ENCODE results near the gene SETDB2. TPM values are rescaled to one million over a fixed set of nuclear protein-coding genes. Genes with fewer than 3 reads are reported as not detected.

SETDB2 gene
- total RNA-seq, 1 donor: 13.8 TPM

- H3K4me1 ChIP-seq (ENCODE audit: insufficient read depth, low read length): no peaks in the 10 kb centered on the region
- H3K27me3 ChIP-seq (ENCODE audit: insufficient read depth, low read length): no peaks in the 10 kb centered on the region
- no peaks in the 10 kb centered on the region for H3K79me2 ChIP-seq (ENCODE audit: insufficient read depth, low read length)
- H3K27ac ChIP-seq (ENCODE audit: low read depth, low read length): no peak overlapping the region
- peaks cover 8% of the 10 kb centered on the region for H3K36me3 ChIP-seq (ENCODE audit: insufficient read depth, low read length)
- no peaks in the 10 kb centered on the region for H3K9me3 ChIP-seq (ENCODE audit: low read depth, low read length)
- no peak overlapping the region for H2AFZ ChIP-seq (ENCODE audit: low read length)
- H3K4me3 ChIP-seq (ENCODE audit: insufficient read depth, low read length): no peak overlapping the region
- DNase-seq (ENCODE audit: insufficient read length, low spot score, missing footprints): no peak
- TF ChIP-seq CTCF (IDR thresholded peaks at IDR 0.05; ENCODE audit: extremely low read depth, low read depth, low read length): no peak
- no peaks in the 10 kb centered on the region for H4K20me1 ChIP-seq (ENCODE audit: insufficient read depth, low read length)
- no peak overlapping the region for H3K4me2 ChIP-seq (ENCODE audit: insufficient read depth, low read length)
Observed at GRCh38 chr13:49527123-49527522, 83.0 kb downstream of the SETDB2 start.

DNA sequence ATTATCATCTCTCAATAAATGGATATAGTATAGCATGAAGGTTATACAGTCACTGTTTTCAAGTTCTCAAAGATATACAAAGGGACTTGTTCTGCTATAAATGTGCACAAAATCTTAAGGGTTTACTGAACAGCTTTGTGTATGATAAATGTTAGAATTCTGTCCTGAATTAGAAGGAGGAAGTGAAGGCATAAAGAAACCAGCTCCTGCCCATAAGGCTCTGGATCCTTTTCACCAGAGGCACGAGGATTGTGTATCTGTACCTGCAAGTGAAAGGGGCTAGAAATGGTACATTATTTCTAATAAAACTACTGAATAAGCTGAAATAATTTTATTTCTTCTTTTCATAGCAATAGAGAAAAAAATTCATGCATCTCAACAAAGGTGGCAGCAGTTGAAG lies 84.1 kb downstream of the SETDB2 start:
- DNase-seq (ENCODE audit: insufficient read length, low spot score, missing footprints): no peak
- no peaks in the 10 kb centered on the region for H3K79me2 ChIP-seq (ENCODE audit: insufficient read depth, low read length)
- H3K4me1 ChIP-seq (ENCODE audit: insufficient read depth, low read length): no peaks in the 10 kb centered on the region
- no peak overlapping the region for H3K4me2 ChIP-seq (ENCODE audit: insufficient read depth, low read length)
- H3K4me3 ChIP-seq (ENCODE audit: insufficient read depth, low read length): no peak overlapping the region
- no peak for TF ChIP-seq CTCF (IDR thresholded peaks at IDR 0.05; ENCODE audit: extremely low read depth, low read depth, low read length)
- peaks cover 8% of the 10 kb centered on the region for H3K36me3 ChIP-seq (ENCODE audit: insufficient read depth, low read length)
- H3K9me3 ChIP-seq (ENCODE audit: low read depth, low read length): no peaks in the 10 kb centered on the region
- H3K27me3 ChIP-seq (ENCODE audit: insufficient read depth, low read length): no peaks in the 10 kb centered on the region
- no peak overlapping the region for H3K27ac ChIP-seq (ENCODE audit: low read depth, low read length)
- H4K20me1 ChIP-seq (ENCODE audit: insufficient read depth, low read length): no peaks in the 10 kb centered on the region
- H2AFZ ChIP-seq (ENCODE audit: low read length): no peak overlapping the region

DNA sequence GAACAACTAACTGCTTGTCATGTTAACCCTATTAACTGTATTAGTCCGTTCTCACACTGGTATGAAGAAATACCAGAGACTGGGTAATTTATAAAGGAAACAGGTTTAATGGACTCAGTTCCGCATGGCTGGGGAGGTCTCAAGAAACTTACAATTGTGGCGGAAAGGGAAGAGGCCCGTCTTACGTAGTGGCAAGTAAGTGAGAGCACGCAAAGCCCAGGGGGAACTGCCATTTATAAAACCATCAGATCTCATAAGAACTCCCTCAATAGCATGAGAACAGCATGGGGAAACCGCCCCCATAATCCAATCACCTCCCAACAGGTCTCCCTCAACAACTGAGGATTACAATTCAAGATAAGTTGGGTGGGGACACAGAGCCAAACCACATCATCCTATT lies 86.4 kb downstream of the SETDB2 start:
- Histone ChIP-seq H3K27me3 (ENCODE audit: insufficient read depth, low read length) (no peaks in the 10 kb centered on the region), H4K20me1 (ENCODE audit: insufficient read depth, low read length) (no peaks in the 10 kb centered on the region), H3K4me3 (ENCODE audit: insufficient read depth, low read length) (no peak overlapping the region), H3K4me1 (ENCODE audit: insufficient read depth, low read length) (no peaks in the 10 kb centered on the region), H3K27ac (ENCODE audit: low read depth, low read length) (no peak overlapping the region), H3K79me2 (ENCODE audit: insufficient read depth, low read length) (no peaks in the 10 kb centered on the region), H3K9me3 (ENCODE audit: low read depth, low read length) (no peaks in the 10 kb centered on the region), H3K36me3 (ENCODE audit: insufficient read depth, low read length) (peaks cover 4% of the 10 kb centered on the region), H2AFZ (ENCODE audit: low read length) (no peak overlapping the region), H3K4me2 (ENCODE audit: insufficient read depth, low read length) (no peak overlapping the region)
- no peak for DNase-seq (ENCODE audit: insufficient read length, low spot score, missing footprints)
- TF ChIP-seq CTCF (IDR thresholded peaks at IDR 0.05; ENCODE audit: extremely low read depth, low read depth, low read length): no peak

DNA sequence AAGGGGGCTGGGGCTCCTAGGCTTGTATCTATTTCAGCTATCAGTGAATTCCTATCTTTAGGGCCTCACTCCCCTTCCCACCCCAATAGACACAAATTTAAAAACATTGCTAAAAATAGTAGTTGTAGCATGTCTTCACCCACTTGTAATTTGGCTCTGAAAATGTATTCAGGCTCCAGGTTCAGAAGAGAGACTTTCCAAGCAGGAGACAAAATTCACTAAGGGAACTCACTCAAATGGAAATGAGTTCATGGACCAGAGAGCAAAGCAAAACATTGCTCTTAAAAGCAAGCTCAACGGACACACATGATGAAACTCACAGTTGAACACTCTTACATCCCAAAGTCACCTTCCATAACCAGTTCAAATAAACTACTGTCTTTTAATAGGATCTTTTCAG lies 88.5 kb downstream of the SETDB2 start:
- Histone ChIP-seq H3K79me2 (ENCODE audit: insufficient read depth, low read length) (no peaks in the 10 kb centered on the region), H3K4me2 (ENCODE audit: insufficient read depth, low read length) (no peak overlapping the region), H3K27me3 (ENCODE audit: insufficient read depth, low read length) (no peaks in the 10 kb centered on the region), H3K9me3 (ENCODE audit: low read depth, low read length) (no peaks in the 10 kb centered on the region), H4K20me1 (ENCODE audit: insufficient read depth, low read length) (no peaks in the 10 kb centered on the region), H2AFZ (ENCODE audit: low read length) (no peak overlapping the region), H3K36me3 (ENCODE audit: insufficient read depth, low read length) (peaks cover 4% of the 10 kb centered on the region), H3K4me3 (ENCODE audit: insufficient read depth, low read length) (no peak overlapping the region), H3K4me1 (ENCODE audit: insufficient read depth, low read length) (no peaks in the 10 kb centered on the region), H3K27ac (ENCODE audit: low read depth, low read length) (no peak overlapping the region)
- TF ChIP-seq CTCF (IDR thresholded peaks at IDR 0.05; ENCODE audit: extremely low read depth, low read depth, low read length): no peak
- DNase-seq (ENCODE audit: insufficient read length, low spot score, missing footprints): no peak
